ENCODE measurements around the gene STT3A.
A peak's percentile ranks its signal among the peaks of the same experiment; 100 is the strongest.
"Not testable (repeated sequence)": the region's sequence is repeated elsewhere in the genome, so short reads cannot be mapped to it uniquely, and the experiment has no call there.

The STT3A gene

DNA sequence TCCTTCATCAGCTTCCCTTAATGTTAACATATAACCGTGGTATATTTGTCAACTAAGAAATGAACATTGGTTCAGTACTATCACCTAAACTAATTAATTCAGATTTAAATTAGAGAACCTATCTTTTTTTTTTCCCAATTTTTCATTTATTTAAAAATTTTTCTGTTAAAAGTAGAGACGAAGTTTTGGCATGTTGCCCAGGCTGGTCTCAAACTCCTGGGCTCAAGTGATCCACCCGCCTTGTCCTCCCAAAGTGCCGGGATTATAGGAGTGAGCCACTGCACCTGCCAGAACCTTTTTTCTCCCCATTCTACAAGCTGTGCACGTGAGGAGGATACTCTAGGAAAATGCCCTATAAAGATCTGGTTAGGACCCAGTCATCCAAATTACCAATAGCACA lies 19.7 kb upstream of the STT3A start:
- DNase-seq: no peak
- H3K4me3 Mint-ChIP-seq: no peak overlapping the region
- peaks cover 74% of the 10 kb centered on the region for H3K36me3 Mint-ChIP-seq (ENCODE audit: low read depth)
- H3K9me3 Mint-ChIP-seq: no peaks in the 10 kb centered on the region
- H3K4me1 Mint-ChIP-seq (ENCODE audit: low read depth): peaks cover 33% of the 10 kb centered on the region
- H3K27ac Mint-ChIP-seq: no peak overlapping the region
- no peaks in the 10 kb centered on the region for H3K27me3 Mint-ChIP-seq

- DNase-seq, H3K27me3 Mint-ChIP-seq, H3K4me3 Mint-ChIP-seq, H3K9me3 Mint-ChIP-seq, H3K27ac Mint-ChIP-seq: not testable (repeated sequence)
- peaks cover 90% of the 10 kb centered on the region for H3K36me3 Mint-ChIP-seq (ENCODE audit: low read depth)
- H3K4me1 Mint-ChIP-seq (ENCODE audit: low read depth): peaks cover 13% of the 10 kb centered on the region
Measured at GRCh38 chr11:125577181-125577580, 15.5 kb upstream of the STT3A start.

GRCh38 chr11:125578783-125579182 lies 13.9 kb upstream of the STT3A start:
- H3K4me3 Mint-ChIP-seq: no peak overlapping the region
- no peaks in the 10 kb centered on the region for H3K27me3 Mint-ChIP-seq
- H3K27ac Mint-ChIP-seq: no peak overlapping the region
- peaks cover 8% of the 10 kb centered on the region for H3K4me1 Mint-ChIP-seq (ENCODE audit: low read depth)
- peaks cover 90% of the 10 kb centered on the region for H3K36me3 Mint-ChIP-seq (ENCODE audit: low read depth)
- no peak for DNase-seq
- H3K9me3 Mint-ChIP-seq: no peaks in the 10 kb centered on the region

DNA sequence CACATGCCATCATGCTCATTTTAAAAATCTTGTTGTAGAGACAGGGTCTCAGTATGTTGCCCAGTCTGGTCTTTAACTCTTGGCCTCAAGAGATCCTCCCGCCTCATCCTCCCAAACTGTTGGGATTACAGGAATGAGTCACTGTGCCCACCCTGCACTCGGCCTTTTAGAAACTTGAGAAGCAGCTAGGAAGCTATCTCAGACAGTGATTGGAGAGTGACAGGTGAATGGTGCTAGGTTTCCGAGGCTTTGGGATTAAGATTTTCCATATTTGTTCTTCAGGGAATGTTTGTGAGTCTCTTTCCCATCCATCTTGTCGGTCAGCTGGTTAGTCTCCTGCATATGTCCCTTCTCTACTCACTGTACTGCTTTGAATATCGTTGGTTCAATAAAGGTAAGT lies 12.8 kb upstream of the STT3A start:
- H3K36me3 Mint-ChIP-seq (ENCODE audit: low read depth): peaks cover 90% of the 10 kb centered on the region
- no peak for DNase-seq
- H3K27me3 Mint-ChIP-seq: no peaks in the 10 kb centered on the region
- no peak overlapping the region for H3K4me3 Mint-ChIP-seq
- peak overlapping the region; percentile 61 for H3K27ac Mint-ChIP-seq
- peaks cover 2% of the 10 kb centered on the region for H3K4me1 Mint-ChIP-seq (ENCODE audit: low read depth)
- no peaks in the 10 kb centered on the region for H3K9me3 Mint-ChIP-seq

GRCh38 chr11:125583496-125583895 lies 9.2 kb upstream of the STT3A start:
- no peak for DNase-seq
- Mint-ChIP-seq H3K4me1 (ENCODE audit: low read depth) (peaks cover 15% of the 10 kb centered on the region), H3K9me3 (no peaks in the 10 kb centered on the region), H3K4me3 (no peak overlapping the region), H3K27me3 (no peaks in the 10 kb centered on the region), H3K27ac (no peak overlapping the region), H3K36me3 (ENCODE audit: low read depth) (peaks cover 68% of the 10 kb centered on the region)

- H3K4me3 Mint-ChIP-seq: no peak overlapping the region
- no peak overlapping the region for H3K27ac Mint-ChIP-seq
- peaks cover 21% of the 10 kb centered on the region for H3K4me1 Mint-ChIP-seq (ENCODE audit: low read depth)
- H3K27me3 Mint-ChIP-seq: no peaks in the 10 kb centered on the region
- H3K36me3 Mint-ChIP-seq (ENCODE audit: low read depth): peaks cover 51% of the 10 kb centered on the region
- H3K9me3 Mint-ChIP-seq: no peaks in the 10 kb centered on the region
- no peak for DNase-seq
Measured at GRCh38 chr11:125585487-125585886, 7.2 kb upstream of the STT3A start.

- Mint-ChIP-seq H3K4me3 (no peak overlapping the region), H3K36me3 (ENCODE audit: low read depth) (peaks cover 49% of the 10 kb centered on the region), H3K27ac (peak overlapping the region; percentile 13), H3K27me3 (no peaks in the 10 kb centered on the region), H3K4me1 (ENCODE audit: low read depth) (peaks cover 28% of the 10 kb centered on the region), H3K9me3 (no peaks in the 10 kb centered on the region)
- DNase-seq: no peak
Measured at GRCh38 chr11:125586623-125587022, 6.0 kb upstream of the STT3A start.

DNA sequence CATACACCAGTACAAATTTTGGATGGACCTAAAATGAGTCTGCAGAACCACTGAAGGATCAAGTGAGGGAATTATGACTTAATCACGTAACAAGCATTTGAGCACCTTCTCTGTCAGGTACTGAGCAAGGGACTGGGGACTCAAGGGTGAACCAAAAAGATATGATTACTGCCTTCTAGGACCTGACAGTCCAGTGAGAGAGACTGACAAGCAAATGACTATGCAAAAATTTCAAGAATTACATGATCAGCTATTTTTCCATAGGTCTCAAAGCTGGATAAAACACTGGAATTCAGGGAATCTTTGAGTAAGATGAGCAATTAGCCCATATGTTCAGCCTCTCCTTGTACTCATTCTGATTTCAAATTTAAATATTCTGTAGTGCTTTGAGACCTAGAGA lies 5.2 kb upstream of the STT3A start:
- no peak for DNase-seq
- Mint-ChIP-seq H3K27ac (peak overlapping the region; percentile 29), H3K27me3 (no peaks in the 10 kb centered on the region), H3K36me3 (ENCODE audit: low read depth) (peaks cover 48% of the 10 kb centered on the region), H3K9me3 (no peaks in the 10 kb centered on the region), H3K4me3 (no peak overlapping the region), H3K4me1 (ENCODE audit: low read depth) (peaks cover 30% of the 10 kb centered on the region)

DNA sequence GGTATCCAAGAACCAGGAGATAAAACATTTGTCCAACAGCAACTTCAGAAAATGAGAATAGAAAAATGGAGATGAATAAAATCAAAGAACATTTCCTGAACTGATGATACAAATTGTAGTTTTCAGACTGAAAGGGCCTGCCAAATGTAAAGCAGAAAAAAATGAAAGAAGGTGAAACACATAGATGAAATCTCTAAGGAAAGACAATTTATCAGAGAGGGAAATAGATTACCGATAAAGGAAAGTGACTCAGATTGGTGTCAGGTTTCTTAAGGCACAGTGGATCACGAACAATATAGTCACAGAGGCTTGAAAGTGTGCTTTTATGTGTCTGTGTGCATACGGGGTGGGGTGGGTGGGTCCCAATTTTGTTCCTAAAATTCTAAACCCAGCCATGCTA lies 4.1 kb upstream of the STT3A start:
- peak overlapping the region; percentile 35 for H3K27ac Mint-ChIP-seq
- H3K9me3 Mint-ChIP-seq: no peaks in the 10 kb centered on the region
- H3K27me3 Mint-ChIP-seq: no peaks in the 10 kb centered on the region
- peaks cover 47% of the 10 kb centered on the region for H3K36me3 Mint-ChIP-seq (ENCODE audit: low read depth)
- no peak overlapping the region for H3K4me3 Mint-ChIP-seq
- peaks cover 34% of the 10 kb centered on the region for H3K4me1 Mint-ChIP-seq (ENCODE audit: low read depth)
- DNase-seq: no peak

- no peaks in the 10 kb centered on the region for H3K9me3 Mint-ChIP-seq
- no peaks in the 10 kb centered on the region for H3K27me3 Mint-ChIP-seq
- peak overlapping the region; percentile 98 for H3K27ac Mint-ChIP-seq
- H3K36me3 Mint-ChIP-seq (ENCODE audit: low read depth): peaks cover 51% of the 10 kb centered on the region
- peaks cover 52% of the 10 kb centered on the region for H3K4me1 Mint-ChIP-seq (ENCODE audit: low read depth)
- peak; percentile 76 for DNase-seq
- H3K4me3 Mint-ChIP-seq: peak overlapping the region; percentile 89
Measured at GRCh38 chr11:125591649-125592304, 875 bp upstream of the STT3A start.

GRCh38 chr11:125593114-125593820 lies 615 bp downstream of the STT3A start:
- Mint-ChIP-seq H3K4me1 (ENCODE audit: low read depth) (peaks cover 51% of the 10 kb centered on the region), H3K9me3 (no peaks in the 10 kb centered on the region), H3K27ac (peak overlapping the region; percentile 98), H3K36me3 (ENCODE audit: low read depth) (peaks cover 66% of the 10 kb centered on the region), H3K4me3 (peak overlapping the region; percentile 89), H3K27me3 (no peaks in the 10 kb centered on the region)
- DNase-seq: no peak

DNA sequence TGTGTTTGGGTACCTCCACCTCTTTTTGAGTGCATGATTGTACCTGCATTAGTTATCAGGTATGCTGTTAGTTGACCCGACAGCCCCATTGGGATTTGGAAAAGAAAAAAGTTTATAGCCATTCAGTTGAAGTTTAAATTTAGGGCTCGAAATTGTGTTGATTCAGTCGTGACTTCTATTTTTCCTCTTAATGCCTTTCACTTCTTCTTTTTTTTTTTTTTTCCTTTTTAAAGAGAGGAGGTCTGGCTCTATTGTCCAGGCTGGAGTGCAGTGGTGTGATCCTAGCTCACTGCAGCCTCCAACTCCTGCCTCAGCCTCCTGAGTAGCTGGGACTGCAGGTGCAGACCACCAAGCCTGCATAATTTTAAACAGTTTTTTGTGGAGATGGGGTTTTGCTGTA lies 2.3 kb downstream of the STT3A start:
- peaks cover 80% of the 10 kb centered on the region for H3K36me3 Mint-ChIP-seq (ENCODE audit: low read depth)
- H3K27me3 Mint-ChIP-seq: no peaks in the 10 kb centered on the region
- H3K9me3 Mint-ChIP-seq: no peaks in the 10 kb centered on the region
- H3K4me3 Mint-ChIP-seq: peak overlapping the region; percentile 89
- DNase-seq: no peak
- peak overlapping the region; percentile 73 for H3K27ac Mint-ChIP-seq
- H3K4me1 Mint-ChIP-seq (ENCODE audit: low read depth): peaks cover 43% of the 10 kb centered on the region

- Mint-ChIP-seq H3K4me3 (no peak overlapping the region), H3K27me3 (no peaks in the 10 kb centered on the region), H3K27ac (peak overlapping the region; percentile 22), H3K36me3 (ENCODE audit: low read depth) (peaks cover 93% of the 10 kb centered on the region), H3K9me3 (no peaks in the 10 kb centered on the region), H3K4me1 (ENCODE audit: low read depth) (peaks cover 14% of the 10 kb centered on the region)
- DNase-seq: no peak
Measured at GRCh38 chr11:125600663-125601062, 8.0 kb downstream of the STT3A start.

- Mint-ChIP-seq H3K27ac (no peak overlapping the region), H3K4me1 (ENCODE audit: low read depth) (peaks cover 3% of the 10 kb centered on the region), H3K9me3 (no peaks in the 10 kb centered on the region), H3K4me3 (no peak overlapping the region), H3K36me3 (ENCODE audit: low read depth) (peaks cover 92% of the 10 kb centered on the region), H3K27me3 (no peaks in the 10 kb centered on the region)
- no peak for DNase-seq
Measured at GRCh38 chr11:125603207-125603606, 10.6 kb downstream of the STT3A start.

- DNase-seq: no peak
- H3K27me3 Mint-ChIP-seq: no peaks in the 10 kb centered on the region
- peaks cover 96% of the 10 kb centered on the region for H3K36me3 Mint-ChIP-seq (ENCODE audit: low read depth)
- no peak overlapping the region for H3K4me3 Mint-ChIP-seq
- peaks cover 3% of the 10 kb centered on the region for H3K4me1 Mint-ChIP-seq (ENCODE audit: low read depth)
- H3K27ac Mint-ChIP-seq: no peak overlapping the region
- no peaks in the 10 kb centered on the region for H3K9me3 Mint-ChIP-seq
Measured at GRCh38 chr11:125605417-125605816, 12.8 kb downstream of the STT3A start.

All from activated T-cell treated with anti-CD3 and anti-CD28 coated beads, Interleukin-2, amount 50 U/mL, for 24 hours (primary cell).